Esophagus muscularis mucosa (tissue), 4 donors: ENCODE measurements around the gene ARHGAP30. TPM values are rescaled to one million over a fixed set of nuclear protein-coding genes. Genes with fewer than 3 reads are reported as not detected.

ENCODE experiments used
- DNase-seq: peaks from one replicate; pipeline ENCODE4 v3.0.0-alpha.2; 2017; ENCODE audit errors: extremely low spot score
- H3K27ac ChIP-seq, 4 donors: fragments of 200-600 bp; sonication (generic); replicated peaks in 1 of 4; 1 replicate in 3 of 4; 2 replicates in 1 of 4; pipeline ENCODE4 v1.5.1; 2016 to 2019; ENCODE audit warnings: mild to moderate bottlenecking in 1 of 4
- H3K27me3 ChIP-seq, 4 donors: fragments of 200-600 bp; sonication (generic); one replicate each; pipeline versions ENCODE4 v1.5.1 to v1.6.0; 2016 to 2019
- H3K36me3 ChIP-seq, 4 donors: fragments of 200-600 bp; sonication (generic); one replicate each; pipeline ENCODE4 v1.5.1; 2016 to 2019
- H3K4me1 ChIP-seq, 4 donors: fragments of 200-600 bp; sonication (generic); one replicate each; pipeline ENCODE4 v1.5.1; 2016 to 2019
- H3K4me3 ChIP-seq, 4 donors: fragments of 200-600 bp; sonication (generic); 1 replicate in 2 of 4; 2 replicates in 2 of 4; pipeline ENCODE4 v1.5.1; 2016 to 2019; ENCODE audit warnings: mild to moderate bottlenecking in 4 of 4, moderate library complexity in 1 of 4
- H3K9me3 ChIP-seq, 4 donors: fragments of 200-600 bp; sonication (generic); 1 replicate in 3 of 4; 2 replicates in 1 of 4; pipeline ENCODE4 v1.5.1; 2016 to 2019
- CTCF ChIP-seq, 3 experiments: fragments of 200-600 bp in 2 of 3; fragments of 450-650 bp in 1 of 3; sonication (generic) in 2 of 3; IDR thresholded peaks; one replicate each; pipeline ENCODE4 v1.5.1; 2017 to 2019; ENCODE audit warnings: antibody characterized with exemption in 3 of 3, mild to moderate bottlenecking in 2 of 3, moderate library complexity in 1 of 3
- EP300 ChIP-seq: sonication (generic); formaldehyde crosslinking; IDR thresholded peaks from one replicate; pipeline ENCODE4 v1.6.1; 2017; ENCODE audit warnings: antibody characterized with exemption
- POLR2A ChIP-seq: fragments of 450-650 bp; IDR thresholded peaks from one replicate; pipeline ENCODE4 v1.6.1; 2017; ENCODE audit warnings: antibody characterized with exemption, moderate library complexity, mild to moderate bottlenecking, low read depth
- POLR2AphosphoS5 ChIP-seq, 2 donors: sonication (generic); formaldehyde crosslinking; IDR thresholded peaks; one replicate each; pipeline ENCODE4 v1.6.1; 2017; ENCODE audit warnings: antibody characterized with exemption in 2 of 2
- WGBS: methylation state at CpG from one replicate; pipeline ENCODE4 v1.1.5; 2018; 5-methylcytosine and 5-hydroxymethylcytosine counted together
- intact Hi-C: fragments of 100-400 bp; cut with DNase I; formaldehyde crosslinking; loops from one replicate; pipeline ENCODE4 v1.15.1; 2023
- total RNA-seq, 4 donors: library from RNA; depleted of rRNA; stranded (reverse); fragments of >200 nt; gene quantifications; one replicate each; pipeline versions ENCODE4 v1.1.0 to v1.2.1, GENCODE V29; 2016

Gene ARHGAP30
- total RNA-seq, 4 donors from 2014 or later, result 4.6 to 14.1 (median 6.9) TPM

GRCh38 chr1:161046605-161047228 lies 23.0 kb downstream of the ARHGAP30 start:
- peak overlapping the region; percentile 80 to 95 (median 88) for H3K4me3 ChIP-seq
- H3K27me3 ChIP-seq, result peaks cover 0 to 10% (median 0%) of the 10 kb centered on the region in 4 donors
- WGBS, result 55% methylated on average over 2 of the region's 2 CpGs
- peak overlapping the region; percentile 91 to 96 (median 94) for H3K27ac ChIP-seq
- H3K9me3 ChIP-seq, result no peaks in the 10 kb centered on the region
- intact Hi-C loops, result loop anchor here (5.0 kb wide), 1 partner anchor 51 kb away; the partner anchor contains the start of gene KLHDC9
- H3K36me3 ChIP-seq, result peaks cover 9 to 17% (median 12%) of the 10 kb centered on the region in 4 donors
- TF ChIP-seq EP300 (no peak), POLR2AphosphoS5 (IDR thresholded peaks at IDR 0.05) (no peak), CTCF (IDR thresholded peaks at IDR 0.05) (no peak), POLR2A (no peak)
- H3K4me1 ChIP-seq, result peaks cover 11 to 24% (median 21%) of the 10 kb centered on the region in 4 donors
- no peak for DNase-seq

- peak; percentile 99 for DNase-seq
- TF ChIP-seq CTCF (IDR thresholded peaks at IDR 0.05), result peak in 1 of 3 experiments; percentile 10
- TF ChIP-seq POLR2AphosphoS5 (IDR thresholded peaks at IDR 0.05), result peak; percentile 87 to 92
- TF ChIP-seq EP300, result no peak
- TF ChIP-seq POLR2A, result no peak
- intact Hi-C loops, result loop anchor here (5.0 kb wide), 1 partner anchor 51 kb away; the partner anchor contains the start of gene KLHDC9
- H3K27ac ChIP-seq, result peak within 1 kb of the TSS; percentile 91 to 96 (median 94)
- H3K36me3 ChIP-seq, result peaks cover 16 to 25% (median 19%) of the 10 kb centered on the region in 4 donors
- peaks cover 0 to 10% (median 0%) of the 10 kb centered on the region in 4 donors for H3K27me3 ChIP-seq
- H3K9me3 ChIP-seq, result no peaks in the 10 kb centered on the region
- under 1% methylated on average over 29 of the region's 29 CpGs for WGBS
- H3K4me1 ChIP-seq, result peaks cover 11 to 24% (median 21%) of the 10 kb centered on the region in 4 donors
- H3K4me3 ChIP-seq, result peak within 1 kb of the TSS; percentile 80 to 95 (median 88)
Observed at GRCh38 chr1:161045736-161046604, 23.7 kb downstream of the ARHGAP30 start, which contains the start of gene USF1. USF1 (minus strand) TSS chr1:161045977; CDS start chr1:161043275, 2,702 bp downstream.

- peaks cover 11 to 24% (median 21%) of the 10 kb centered on the region in 4 donors for H3K4me1 ChIP-seq
- no peaks in the 10 kb centered on the region for H3K9me3 ChIP-seq
- intact Hi-C loops, result loop anchor here (5.0 kb wide), 1 partner anchor 52 kb away; the partner anchor contains the start of gene KLHDC9
- peaks cover 24 to 33% (median 28%) of the 10 kb centered on the region in 4 donors for H3K36me3 ChIP-seq
- peak; percentile 60 to 61 for TF ChIP-seq POLR2AphosphoS5 (IDR thresholded peaks at IDR 0.05)
- no peak for TF ChIP-seq EP300
- no peak for TF ChIP-seq CTCF (IDR thresholded peaks at IDR 0.05)
- no peak for TF ChIP-seq POLR2A
- peak overlapping the region; percentile 80 to 95 (median 88) for H3K4me3 ChIP-seq
- WGBS, result 1% methylated on average over 44 of the region's 48 CpGs
- peak overlapping the region; percentile 91 to 96 (median 94) for H3K27ac ChIP-seq
- H3K27me3 ChIP-seq, result peaks cover 0 to 10% (median 0%) of the 10 kb centered on the region in 4 donors
- no peak for DNase-seq
Observed at GRCh38 chr1:161044908-161045735, 24.6 kb downstream of the ARHGAP30 start.

GRCh38 chr1:161044535-161044907 lies 25.2 kb downstream of the ARHGAP30 start:
- Histone ChIP-seq H3K9me3 (no peaks in the 10 kb centered on the region), H3K4me3 (peak overlapping the region; percentile 80 to 95 (median 88)), H3K27me3 (peaks cover 0 to 10% (median 0%) of the 10 kb centered on the region in 4 donors), H3K27ac (peak overlapping the region; percentile 91 to 96 (median 94)), H3K4me1 (peaks cover 11 to 25% (median 21%) of the 10 kb centered on the region in 4 donors), H3K36me3 (peaks cover 30 to 39% (median 34%) of the 10 kb centered on the region in 4 donors)
- DNase-seq, result no peak
- no peak for TF ChIP-seq POLR2A
- no peak for TF ChIP-seq POLR2AphosphoS5 (IDR thresholded peaks at IDR 0.05)
- no peak for TF ChIP-seq EP300
- TF ChIP-seq CTCF (IDR thresholded peaks at IDR 0.05), result no peak
- intact Hi-C loops, result no loop called here
